Peyer's patch (tissue), 4 donors: ENCODE results near the gene ADTRP. TPM values are rescaled to one million over a fixed set of nuclear protein-coding genes. Genes with fewer than 3 reads are reported as not detected.
A peak's percentile ranks its signal among the peaks of the same experiment; 100 is the strongest.

Experiments
- DNase-seq, 3 donors: peaks; one replicate each; pipeline ENCODE4 v3.0.0-alpha.2; 2017 to 2019
- H3K27ac ChIP-seq, 4 donors: fragments of 200-600 bp; sonication (generic); one replicate each; pipeline ENCODE4 v1.5.1; 2016 to 2019
- H3K27me3 ChIP-seq, 2 donors: fragments of 200-600 bp; sonication (generic); one replicate each; pipeline ENCODE4 v1.5.1; 2019
- H3K36me3 ChIP-seq, 3 donors: fragments of 200-600 bp; sonication (generic); one replicate each; pipeline ENCODE4 v1.5.1; 2016 to 2019
- H3K4me1 ChIP-seq, 4 donors: fragments of 200-600 bp; sonication (generic); one replicate each; pipeline ENCODE4 v1.5.1; 2016 to 2019
- H3K4me3 ChIP-seq, 4 donors: fragments of 200-600 bp; sonication (generic); 1 replicate in 3 of 4; 2 replicates in 1 of 4; pipeline ENCODE4 v1.5.1; 2016 to 2019; ENCODE audit warnings: mild to moderate bottlenecking in 1 of 4
- H3K9me3 ChIP-seq, 4 donors: fragments of 200-600 bp; sonication (generic); one replicate each; pipeline ENCODE4 v1.5.1; 2016 to 2019; ENCODE audit warnings: mild to moderate bottlenecking in 1 of 4
- CTCF ChIP-seq, 6 experiments: fragments of 450-650 bp in 4 of 6; fragments of 200-600 bp in 2 of 6; sonication (generic) in 1 of 6; IDR thresholded peaks; one replicate each; pipeline ENCODE4 v1.5.1; 2017 to 2019; ENCODE audit warnings: antibody characterized with exemption in 6 of 6, mild to moderate bottlenecking in 3 of 6, moderate library complexity in 1 of 6
- POLR2A ChIP-seq, 2 donors: fragments of 450-650 bp; IDR thresholded peaks; one replicate each; pipeline ENCODE4 v1.5.1; 2017; ENCODE audit warnings: antibody characterized with exemption in 2 of 2, mild to moderate bottlenecking in 2 of 2, moderate library complexity in 2 of 2
- total RNA-seq, 4 donors: library from RNA; depleted of rRNA; stranded (reverse); fragments of >200 nt; gene quantifications; one replicate each; pipeline ENCODE4 v1.1.0, GENCODE V29; 2016

The ADTRP gene
- total RNA-seq, 4 donors from 2014 or later: 33.8 to 187 (median 133) TPM

GRCh38 chr6:11795403-11795802 lies 16.8 kb upstream of the ADTRP start:
- DNase-seq: no peak
- H3K27ac ChIP-seq: peak overlapping the region in 2 of 4 donors; percentile 31 to 38
- no peaks in the 10 kb centered on the region for H3K9me3 ChIP-seq
- no peaks in the 10 kb centered on the region for H3K4me1 ChIP-seq
- TF ChIP-seq CTCF (IDR thresholded peaks at IDR 0.05) (no peak), POLR2A (IDR thresholded peaks at IDR 0.05) (no peak)
- no peaks in the 10 kb centered on the region for H3K27me3 ChIP-seq
- H3K4me3 ChIP-seq: no peak overlapping the region
- no peaks in the 10 kb centered on the region for H3K36me3 ChIP-seq

- no peaks in the 10 kb centered on the region for H3K27me3 ChIP-seq
- DNase-seq: no peak
- H3K27ac ChIP-seq: no peak overlapping the region
- no peaks in the 10 kb centered on the region for H3K9me3 ChIP-seq
- no peak overlapping the region for H3K4me3 ChIP-seq
- no peak for TF ChIP-seq POLR2A (IDR thresholded peaks at IDR 0.05)
- TF ChIP-seq CTCF (IDR thresholded peaks at IDR 0.05): no peak
- H3K36me3 ChIP-seq: no peaks in the 10 kb centered on the region
- H3K4me1 ChIP-seq: no peaks in the 10 kb centered on the region
These were observed 14.7 kb upstream of the ADTRP start for GRCh38 chr6:11793277-11793676.

- no peak for TF ChIP-seq POLR2A (IDR thresholded peaks at IDR 0.05)
- TF ChIP-seq CTCF (IDR thresholded peaks at IDR 0.05): no peak
- H3K9me3 ChIP-seq: no peaks in the 10 kb centered on the region
These were observed 12.9 kb upstream of the ADTRP start for GRCh38 chr6:11791354-11792107.

GRCh38 chr6:11789744-11790143 lies 11.1 kb upstream of the ADTRP start:
- H3K27me3 ChIP-seq: no peaks in the 10 kb centered on the region
- no peak for DNase-seq
- H3K9me3 ChIP-seq: no peaks in the 10 kb centered on the region
- H3K27ac ChIP-seq: no peak overlapping the region
- TF ChIP-seq POLR2A (IDR thresholded peaks at IDR 0.05): no peak
- no peak overlapping the region for H3K4me3 ChIP-seq
- H3K36me3 ChIP-seq: no peaks in the 10 kb centered on the region
- H3K4me1 ChIP-seq: peaks cover 0 to 7% (median 1%) of the 10 kb centered on the region in 4 donors

More at GRCh38 chr6:11791354-11792107, 12.9 kb upstream of the ADTRP start:
- DNase-seq: no peak
- no peaks in the 10 kb centered on the region for H3K36me3 ChIP-seq
- H3K27ac ChIP-seq: no peak overlapping the region
- peaks cover 0 to 2% (median 0%) of the 10 kb centered on the region in 4 donors for H3K4me1 ChIP-seq
- no peaks in the 10 kb centered on the region for H3K27me3 ChIP-seq
- no peak overlapping the region for H3K4me3 ChIP-seq

DNA sequence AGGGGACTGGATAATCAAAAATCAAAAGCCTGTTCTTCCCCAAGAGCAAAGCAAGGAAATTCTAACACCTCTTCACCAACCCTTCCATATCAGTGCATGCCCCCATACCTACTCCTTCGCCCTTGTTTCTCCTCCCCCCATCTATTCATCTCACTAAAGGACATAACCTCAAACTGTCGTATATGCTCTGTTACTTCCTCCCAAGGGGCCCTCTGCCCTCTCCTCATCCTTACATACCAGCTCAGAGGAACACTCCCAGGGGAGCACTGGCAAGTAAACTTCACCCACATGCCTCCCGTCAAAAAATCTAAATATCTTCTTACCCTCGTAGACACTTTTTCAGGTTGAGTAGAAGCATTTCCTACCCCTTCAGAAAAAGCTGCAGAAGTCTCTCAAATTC lies 9.4 kb upstream of the ADTRP start:
- Histone ChIP-seq H3K36me3 (no peaks in the 10 kb centered on the region), H3K27me3 (no peaks in the 10 kb centered on the region), H3K4me3 (no peak overlapping the region), H3K9me3 (no peaks in the 10 kb centered on the region), H3K27ac (no peak overlapping the region), H3K4me1 (peaks cover 0 to 7% (median 1%) of the 10 kb centered on the region in 4 donors)
- no peak for DNase-seq
- TF ChIP-seq CTCF (IDR thresholded peaks at IDR 0.05) (no peak), POLR2A (IDR thresholded peaks at IDR 0.05) (no peak)

GRCh38 chr6:11785774-11786579 lies 7.4 kb upstream of the ADTRP start:
- DNase-seq: peak; percentile 43 to 84 (median 82)
- no peak for TF ChIP-seq CTCF (IDR thresholded peaks at IDR 0.05)
- TF ChIP-seq POLR2A (IDR thresholded peaks at IDR 0.05): peak; percentile 43 to 55
- H3K36me3 ChIP-seq: no peaks in the 10 kb centered on the region
- peak overlapping the region; percentile 38 to 94 (median 76) for H3K27ac ChIP-seq
- H3K4me1 ChIP-seq: peaks cover 0 to 7% (median 1%) of the 10 kb centered on the region in 4 donors
- no peaks in the 10 kb centered on the region for H3K9me3 ChIP-seq
- H3K27me3 ChIP-seq: no peaks in the 10 kb centered on the region
- peak overlapping the region; percentile 2 to 45 (median 26) for H3K4me3 ChIP-seq
